ENCODE measurements around the gene METTL13.

GRCh38 chr1:171740987-171741871 lies 40.2 kb upstream of the METTL13 start:
- TF ChIP-seq CTCF (conservative IDR thresholded peaks at IDR 0.05; ENCODE audit: low read depth, low read length) (no peak), MXI1 (IDR thresholded peaks at IDR 0.05; ENCODE audit: borderline replicate concordance, low read depth, low read length) (no peak), CHD1 (IDR thresholded peaks at IDR 0.05; ENCODE audit: low read depth, low read length) (no peak)
